ENCODE data around the gene OR2G6.
"Not testable (repeated sequence)": the region's sequence is repeated elsewhere in the genome, so short reads cannot be mapped to it uniquely, and the experiment has no call there.

DNA sequence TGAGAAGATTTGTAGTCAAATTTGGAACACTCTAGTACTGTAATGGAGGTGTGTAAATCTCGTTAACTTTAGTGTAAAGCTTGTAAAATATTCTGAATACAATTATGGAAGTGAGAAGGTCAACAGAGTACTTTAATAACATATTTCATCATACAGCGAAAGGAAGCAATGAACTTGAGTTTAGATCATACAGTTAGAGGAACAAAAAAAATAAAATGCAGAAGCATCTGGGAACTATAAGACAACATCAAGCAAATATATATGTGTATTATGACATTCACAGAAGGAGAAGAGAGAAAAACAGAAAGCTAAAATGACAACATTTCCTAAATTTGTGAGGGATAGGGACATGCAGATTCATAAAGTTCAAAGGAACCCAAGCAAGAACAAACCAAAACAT lies 61.2 kb downstream of the OR2G6 start:
- not testable (repeated sequence) for TF ChIP-seq CBX5 (CRISPR knock-in tag; IDR thresholded peaks at IDR 0.05; ENCODE audit: borderline replicate concordance); CTCF (CRISPR knock-in tag; IDR thresholded peaks at IDR 0.05); PHB2 (IDR thresholded peaks at IDR 0.05; ENCODE audit: partially characterized antibody); POLR2A (IDR thresholded peaks at IDR 0.05; ENCODE audit: insufficient read depth in 1 of 2, low read depth in 2 of 2, low read length in 2 of 2); ARID2 (CRISPR knock-in tag; IDR thresholded peaks at IDR 0.05; ENCODE audit: borderline replicate concordance)
